HEK293T (cell line): ENCODE results near the gene OSBPL2.

ENCODE experiments used
- BHLHE40 ChIP-seq: fragments of 450-650 bp; IDR thresholded peaks from 2 replicates; pipeline ENCODE4 v1.6.1; 2016; ENCODE audit warnings: mild to moderate bottlenecking, moderate library complexity, borderline replicate concordance
- FOXM1 ChIP-seq: fragments of 450-650 bp; IDR thresholded peaks from 2 replicates; pipeline ENCODE4 v1.6.1; 2017; ENCODE audit warnings: mild to moderate bottlenecking, borderline replicate concordance
- HDGF ChIP-seq: fragments of 450-650 bp; IDR thresholded peaks from 2 replicates; pipeline ENCODE4 v1.6.1; 2017; ENCODE audit warnings: antibody characterized with exemption, borderline replicate concordance
- SP1 ChIP-seq: fragments of 450-650 bp; IDR thresholded peaks from 2 replicates; pipeline ENCODE4 v1.6.1; 2017
- SUZ12 ChIP-seq: fragments of 450-650 bp; IDR thresholded peaks from 2 replicates; pipeline ENCODE4 v1.6.1; 2016; ENCODE audit warnings: mild to moderate bottlenecking

DNA sequence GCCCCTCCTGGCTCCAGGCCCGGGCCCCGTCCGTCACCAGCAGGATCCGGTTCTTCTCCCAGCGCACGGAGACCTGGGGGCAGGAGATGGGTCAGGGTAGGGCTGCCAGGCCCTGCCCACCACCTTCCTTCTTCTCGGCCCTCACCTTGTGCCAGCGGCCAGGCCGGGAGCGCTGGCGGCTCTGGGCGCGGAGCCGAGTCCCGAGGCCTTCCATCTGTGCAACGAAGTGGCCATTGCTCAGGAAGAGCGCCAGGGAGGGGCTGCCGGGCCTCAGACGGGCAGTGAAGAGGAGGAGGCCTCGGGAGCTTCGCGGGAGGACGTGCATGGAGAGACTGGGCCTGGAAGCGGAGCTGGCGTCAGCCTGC is 72.4 kb downstream of the OSBPL2 start:
- TF ChIP-seq FOXM1 (no peak), SUZ12 (no peak), BHLHE40 (no peak), SP1 (no peak), HDGF (no peak)
